ENCODE measurements around the gene CCDC24. TPM values are rescaled to one million over a fixed set of nuclear protein-coding genes. Genes with fewer than 3 reads are reported as not detected.
A peak's percentile ranks its signal among the peaks of the same experiment; 100 is the strongest.

The CCDC24 gene
- total RNA-seq (1 to 10 TPM in 3 of 5 donors, under 1 TPM in 2; 0.50 to 4.3 (median 1.7) TPM), total RNA-seq (0.75 to 4.9 (median 1.9) reads per million in 29 experiments)
- total RNA-seq (2013): 1.9 TPM

DNA sequence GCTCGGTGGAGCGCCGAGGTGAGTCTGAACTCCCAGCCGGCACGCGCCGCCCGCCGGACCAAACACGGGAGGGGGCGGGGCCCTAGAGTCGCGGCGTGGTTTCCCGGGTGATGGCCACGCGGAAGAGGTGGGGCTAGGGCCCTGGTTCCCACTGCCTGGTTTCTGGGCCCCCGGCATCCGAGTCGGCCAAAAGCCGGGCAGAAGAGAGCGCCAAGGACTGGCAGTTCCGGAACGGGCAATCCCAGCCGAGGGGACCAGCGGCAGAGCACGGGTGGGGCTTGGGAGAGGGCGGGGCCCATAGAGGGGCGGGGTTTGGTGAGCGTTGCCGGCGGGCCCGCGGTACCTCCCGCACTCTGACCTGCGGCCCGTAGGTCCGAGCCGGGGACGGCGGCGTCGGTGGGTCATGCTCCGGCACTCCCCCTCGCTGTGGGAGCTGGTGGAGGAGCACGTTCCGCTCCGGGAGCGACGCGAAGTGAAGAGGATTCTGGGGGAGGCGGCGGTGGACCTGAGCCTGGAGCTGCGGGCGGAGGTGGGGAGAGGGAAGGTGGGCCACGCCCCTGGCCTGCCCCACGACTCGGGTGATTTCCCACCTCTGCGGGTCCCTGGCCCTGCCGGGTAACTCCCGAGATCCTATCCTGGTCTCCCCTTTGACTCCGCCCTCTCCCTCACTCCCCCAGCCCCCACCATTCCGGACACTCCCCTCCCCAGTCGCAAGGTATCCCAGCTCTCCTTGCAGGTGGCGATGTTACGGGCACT lies at the start of gene CCDC24:
CCDC24 (plus strand) TSS at position 124 of the 756 bp plus-strand sequence; CDS start at position 404, 280 bp downstream.
- Mint-ChIP-seq H3K36me3 (no peaks in the 10 kb centered on the region), H3K27me3 (no peaks in the 10 kb centered on the region), H3K9me3 (no peaks in the 10 kb centered on the region), H3K4me1 (peaks cover 12 to 16% (median 12%) of the 10 kb centered on the region in 3 donors), H3K4me3 (peak within 1 kb of the TSS; percentile 90 to 94 (median 92)), H3K27ac (peak within 1 kb of the TSS; percentile 79 to 82)
- DNase-seq (peak; percentile 36 to 79 (median 64)), ATAC-seq (replicated peaks in 1 of 4) (peak; percentile 85 to 88 (median 86))
- ChIA-PET POLR2A (interaction anchor here in 1 of 2 donors (0.6 kb wide), 1 partner anchor 55 kb away, joined by 7 read pairs; no protein-coding TSS in a partner anchor), CTCF (interaction anchor here (0.6 kb wide), 2 partner anchors 42 to 45 kb away, joined by 4 read pairs; no protein-coding TSS in a partner anchor)
- under 1% methylated on average over 55 of the region's 66 CpGs for WGBS (ENCODE audit: insufficient coverage)
- peak within 1 kb of the TSS; percentile 72 to 73 for H3K4me3 ChIP-seq (ENCODE audit: control insufficient read depth in 1 of 2, extremely low read depth in 1 of 2, low read length in 1 of 2)
- no peaks in the 10 kb centered on the region for H3K36me3 ChIP-seq (ENCODE audit: control insufficient read depth in 2 of 2, extremely low read depth in 1 of 2, insufficient read depth in 1 of 2, low read length in 1 of 2)
- H3K27ac ChIP-seq (ENCODE audit: low read length): peak within 1 kb of the TSS; percentile 1
- H3K4me1 ChIP-seq (ENCODE audit: control insufficient read depth in 1 of 2, extremely low read depth in 1 of 2, insufficient read depth in 2 of 2, low read length in 2 of 2): peaks cover 2 to 20% of the 10 kb centered on the region in 2 experiments
- no peaks in the 10 kb centered on the region for H3K27me3 ChIP-seq (replicated peaks in 1 of 2; ENCODE audit: control insufficient read depth in 2 of 2, extremely low read depth in 1 of 2, insufficient read depth in 2 of 2, low read length in 1 of 2)
- no peaks in the 10 kb centered on the region for H3K9me3 ChIP-seq

DNA sequence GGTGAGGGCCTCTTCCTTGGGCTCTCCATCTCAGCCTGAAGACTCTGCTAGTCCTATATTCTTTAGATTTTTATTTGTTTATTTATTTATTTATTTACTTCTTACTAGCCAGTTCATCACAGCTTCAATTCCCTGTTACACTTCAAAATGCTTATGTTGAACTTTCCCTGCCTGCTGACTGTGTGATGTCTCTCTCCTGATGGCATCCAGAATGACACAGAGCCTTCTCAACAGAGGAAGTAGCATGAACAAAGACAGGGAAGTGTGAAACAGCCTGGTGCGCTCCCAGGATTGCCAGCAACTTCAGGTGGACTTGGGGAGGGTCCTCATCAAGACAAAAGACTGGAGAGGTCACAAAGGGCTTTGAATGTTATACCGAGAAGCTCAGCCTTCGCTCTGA lies 49.0 kb upstream of the CCDC24 start:
- WGBS (ENCODE audit: insufficient coverage): 91% methylated on average over 3 of the region's 3 CpGs
- Histone ChIP-seq H3K9me3 (no peaks in the 10 kb centered on the region), H3K27me3 (replicated peaks in 1 of 2; ENCODE audit: control insufficient read depth in 2 of 2, extremely low read depth in 1 of 2, insufficient read depth in 2 of 2, low read length in 1 of 2) (peaks cover 0 to under 1% of the 10 kb centered on the region in 2 experiments), H3K4me3 (ENCODE audit: control insufficient read depth in 1 of 2, extremely low read depth in 1 of 2, low read length in 1 of 2) (no peak overlapping the region), H3K4me1 (ENCODE audit: control insufficient read depth in 1 of 2, extremely low read depth in 1 of 2, insufficient read depth in 2 of 2, low read length in 2 of 2) (peaks cover 13 to 22% of the 10 kb centered on the region in 2 experiments), H3K36me3 (ENCODE audit: control insufficient read depth in 2 of 2, extremely low read depth in 1 of 2, insufficient read depth in 1 of 2, low read length in 1 of 2) (no peaks in the 10 kb centered on the region), H3K27ac (ENCODE audit: low read length) (no peak overlapping the region)
- POLR2A ChIA-PET: no interaction called here
- peaks cover 17 to 28% (median 21%) of the 10 kb centered on the region in 3 donors for H3K4me1 Mint-ChIP-seq
- no peak overlapping the region for H3K27ac Mint-ChIP-seq
- ATAC-seq (replicated peaks in 1 of 4): no peak
- no peak for DNase-seq
- CTCF ChIA-PET: no interaction called here
- H3K9me3 Mint-ChIP-seq: no peaks in the 10 kb centered on the region
- H3K36me3 Mint-ChIP-seq: peaks cover 7% of the 10 kb centered on the region
- no peaks in the 10 kb centered on the region for H3K27me3 Mint-ChIP-seq
- H3K4me3 Mint-ChIP-seq: no peak overlapping the region

DNA sequence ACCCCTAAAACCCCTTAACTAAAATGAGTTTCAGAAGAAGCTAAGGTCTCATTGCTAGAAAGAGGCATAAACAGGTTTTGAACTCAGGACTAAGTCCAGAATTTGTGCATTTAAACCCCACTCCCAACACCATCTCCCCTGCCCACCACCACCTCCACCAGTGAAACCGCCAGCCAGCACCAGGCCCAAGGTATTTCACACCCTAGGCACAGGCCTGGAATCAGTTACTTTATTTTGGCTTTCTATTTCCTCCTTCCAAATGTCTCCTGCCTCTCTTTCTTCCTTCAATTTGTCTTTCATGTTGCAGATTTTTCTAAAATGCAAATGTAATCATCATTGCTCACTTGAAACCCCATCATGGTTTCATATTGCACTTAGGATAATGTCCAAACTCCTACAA lies 46.5 kb upstream of the CCDC24 start:
- H3K4me1 Mint-ChIP-seq: peaks cover 37 to 49% (median 39%) of the 10 kb centered on the region in 3 donors
- H3K36me3 Mint-ChIP-seq: peaks cover 4% of the 10 kb centered on the region
- Histone ChIP-seq H3K9me3 (no peaks in the 10 kb centered on the region), H3K36me3 (ENCODE audit: control insufficient read depth in 2 of 2, extremely low read depth in 1 of 2, insufficient read depth in 1 of 2, low read length in 1 of 2) (no peaks in the 10 kb centered on the region), H3K4me3 (ENCODE audit: control insufficient read depth in 1 of 2, extremely low read depth in 1 of 2, low read length in 1 of 2) (no peak overlapping the region), H3K27ac (ENCODE audit: low read length) (no peak overlapping the region), H3K27me3 (replicated peaks in 1 of 2; ENCODE audit: control insufficient read depth in 2 of 2, extremely low read depth in 1 of 2, insufficient read depth in 2 of 2, low read length in 1 of 2) (no peaks in the 10 kb centered on the region), H3K4me1 (ENCODE audit: control insufficient read depth in 1 of 2, extremely low read depth in 1 of 2, insufficient read depth in 2 of 2, low read length in 2 of 2) (peaks cover 21 to 40% of the 10 kb centered on the region in 2 experiments)
- ATAC-seq (replicated peaks in 1 of 4) (no peak), DNase-seq (no peak)
- 80% methylated on average over 1 of the region's 1 CpG for WGBS (ENCODE audit: insufficient coverage)
- H3K27ac Mint-ChIP-seq: no peak overlapping the region
- H3K4me3 Mint-ChIP-seq: peak overlapping the region; percentile 6 to 40 (median 13)
- ChIA-PET CTCF (interaction anchor here (0.6 to 1.5 kb wide), 5 partner anchors 10 to 182 kb away, joined by 3 to 17 read pairs (median 3); partner anchors contain the start of genes ARTN (in 1 of the 2) and DPH2 (in 1 of the 2)), POLR2A (no interaction called here)
- no peaks in the 10 kb centered on the region for H3K27me3 Mint-ChIP-seq
- no peaks in the 10 kb centered on the region for H3K9me3 Mint-ChIP-seq

- H3K9me3 Mint-ChIP-seq: no peaks in the 10 kb centered on the region
- H3K27me3 ChIP-seq (replicated peaks in 1 of 2; ENCODE audit: control insufficient read depth in 2 of 2, extremely low read depth in 1 of 2, insufficient read depth in 2 of 2, low read length in 1 of 2): no peaks in the 10 kb centered on the region
- H3K4me1 Mint-ChIP-seq: peaks cover 44 to 55% (median 46%) of the 10 kb centered on the region in 3 donors
- CTCF ChIA-PET: interaction anchor here (0.5 to 1.5 kb wide), 10 partner anchors 11 to 296 kb away, joined by 3 to 17 read pairs (median 3); partner anchors contain the start of genes ARTN (in 1 of the 2), ATP6V0B (in 1 of the 2) and KDM4A (in 1 of the 2)
- peaks cover 21 to 40% of the 10 kb centered on the region in 2 experiments for H3K4me1 ChIP-seq (ENCODE audit: control insufficient read depth in 1 of 2, extremely low read depth in 1 of 2, insufficient read depth in 2 of 2, low read length in 2 of 2)
- ATAC-seq (replicated peaks in 1 of 4) (no peak), DNase-seq (no peak)
- peaks cover 0 to 5% of the 10 kb centered on the region in 2 donors for H3K36me3 ChIP-seq (ENCODE audit: control insufficient read depth in 2 of 2, extremely low read depth in 1 of 2, insufficient read depth in 1 of 2, low read length in 1 of 2)
- WGBS (ENCODE audit: insufficient coverage): 14% methylated on average over 2 of the region's 3 CpGs
- peak overlapping the region; percentile 66 for H3K27ac ChIP-seq (ENCODE audit: low read length)
- no peaks in the 10 kb centered on the region for H3K27me3 Mint-ChIP-seq
- POLR2A ChIA-PET: interaction anchor here in 1 of 2 donors (0.7 kb wide), 1 partner anchor 14 kb away, joined by 3 read pairs; no protein-coding TSS in a partner anchor
- H3K27ac Mint-ChIP-seq: peak overlapping the region; percentile 90 to 96
- H3K9me3 ChIP-seq: no peaks in the 10 kb centered on the region
- H3K4me3 ChIP-seq (ENCODE audit: control insufficient read depth in 1 of 2, extremely low read depth in 1 of 2, low read length in 1 of 2): peak overlapping the region; percentile 82 to 95
- peaks cover 11% of the 10 kb centered on the region for H3K36me3 Mint-ChIP-seq
- peak overlapping the region; percentile 85 to 88 (median 86) for H3K4me3 Mint-ChIP-seq
These were observed 45.6 kb upstream of the CCDC24 start for GRCh38 chr1:43945674-43946235.

GRCh38 chr1:43946236-43947060 lies 45.0 kb upstream of the CCDC24 start, which contains the start of gene IPO13:
TSS of gene IPO13 (plus strand) at chr1:43946950. CDS start at chr1:43947601, 651 bp downstream.
- peaks cover 21 to 40% of the 10 kb centered on the region in 2 experiments for H3K4me1 ChIP-seq (ENCODE audit: control insufficient read depth in 1 of 2, extremely low read depth in 1 of 2, insufficient read depth in 2 of 2, low read length in 2 of 2)
- Mint-ChIP-seq H3K4me3 (peak within 1 kb of the TSS; percentile 85 to 88 (median 86)), H3K27ac (peak within 1 kb of the TSS; percentile 90 to 96), H3K36me3 (peaks cover 11% of the 10 kb centered on the region), H3K9me3 (no peaks in the 10 kb centered on the region), H3K27me3 (no peaks in the 10 kb centered on the region), H3K4me1 (peaks cover 45 to 58% (median 49%) of the 10 kb centered on the region in 3 donors)
- peak within 1 kb of the TSS; percentile 94 for H3K27ac ChIP-seq (ENCODE audit: low read length)
- ChIA-PET POLR2A (no interaction called here), CTCF (interaction anchor here (0.5 to 1.5 kb wide), 9 partner anchors 12 to 296 kb away, joined by 3 to 17 read pairs (median 3); partner anchors contain the start of genes ARTN (in 1 of the 2), ATP6V0B (in 1 of the 2) and KDM4A (in 1 of the 2))
- DNase-seq: peak; percentile 89 to 98 (median 93)
- no peaks in the 10 kb centered on the region for H3K9me3 ChIP-seq
- H3K36me3 ChIP-seq (ENCODE audit: control insufficient read depth in 2 of 2, extremely low read depth in 1 of 2, insufficient read depth in 1 of 2, low read length in 1 of 2): peaks cover 0 to 5% of the 10 kb centered on the region in 2 donors
- peak; percentile 96 to 99 (median 97) for ATAC-seq (replicated peaks in 1 of 4)
- H3K4me3 ChIP-seq (ENCODE audit: control insufficient read depth in 1 of 2, extremely low read depth in 1 of 2, low read length in 1 of 2): peak within 1 kb of the TSS; percentile 82 to 95
- under 1% methylated on average over 67 of the region's 74 CpGs for WGBS (ENCODE audit: insufficient coverage)
- H3K27me3 ChIP-seq (replicated peaks in 1 of 2; ENCODE audit: control insufficient read depth in 2 of 2, extremely low read depth in 1 of 2, insufficient read depth in 2 of 2, low read length in 1 of 2): no peaks in the 10 kb centered on the region
